ENCODE measurements around the gene EGF.

GRCh38 chr4:109931318-109931717, 18.6 kb downstream of the EGF start:
- no peak for TF ChIP-seq CTCF (IDR thresholded peaks at IDR 0.05; ENCODE audit: insufficient read depth, low read length)
- no peak for TF ChIP-seq POLR2AphosphoS5 (IDR thresholded peaks at IDR 0.05; ENCODE audit: low read depth)
- TF ChIP-seq REST (IDR thresholded peaks at IDR 0.05; ENCODE audit: insufficient replicate concordance, low read depth): no peak

All from HL-60 (cell line).